ENCODE data around the gene PCBP4.
A peak's percentile ranks its signal among the peaks of the same experiment; 100 is the strongest.

Gene PCBP4

DNA sequence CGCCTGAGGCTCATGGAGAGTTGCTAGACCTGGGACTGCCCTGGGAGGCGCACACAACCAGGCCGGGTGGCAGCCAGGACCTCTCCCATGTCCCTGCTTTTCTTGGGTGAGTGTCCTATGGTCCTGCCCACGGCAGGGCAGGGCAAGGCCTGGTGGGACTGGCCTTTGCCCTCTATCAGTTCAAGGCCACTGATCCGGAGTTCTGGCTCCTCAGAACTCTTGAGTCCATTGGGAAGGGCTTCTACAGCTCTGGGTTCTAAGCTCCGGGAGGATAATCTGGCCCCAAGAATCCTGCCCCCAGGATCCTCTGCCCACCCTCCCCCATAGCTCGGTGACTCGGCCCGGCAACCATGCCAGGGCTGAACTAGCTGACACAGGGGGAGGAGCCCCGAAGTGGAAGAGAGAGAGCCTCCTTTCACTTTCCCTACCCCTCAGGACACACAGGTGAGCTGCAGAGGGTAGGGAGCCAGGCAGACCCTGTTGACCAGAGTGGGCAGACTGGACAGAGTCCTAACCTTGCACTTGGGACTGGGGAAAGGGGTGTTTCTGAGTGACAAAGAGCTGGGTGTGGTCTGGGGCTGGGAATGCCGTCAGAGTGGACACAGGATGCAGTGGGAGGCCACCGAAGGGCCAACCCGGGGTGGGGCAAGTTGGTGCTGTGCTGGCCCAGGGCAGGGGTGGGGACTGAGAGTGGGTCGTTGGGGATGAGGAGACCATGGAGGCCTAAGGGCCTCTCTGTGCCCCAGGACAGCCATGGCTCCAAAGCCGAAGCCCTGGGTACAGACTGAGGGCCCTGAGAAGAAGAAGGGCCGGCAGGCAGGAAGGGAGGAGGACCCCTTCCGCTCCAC lies 24.4 kb downstream of the PCBP4 start:
- TF ChIP-seq, protein P1, sequence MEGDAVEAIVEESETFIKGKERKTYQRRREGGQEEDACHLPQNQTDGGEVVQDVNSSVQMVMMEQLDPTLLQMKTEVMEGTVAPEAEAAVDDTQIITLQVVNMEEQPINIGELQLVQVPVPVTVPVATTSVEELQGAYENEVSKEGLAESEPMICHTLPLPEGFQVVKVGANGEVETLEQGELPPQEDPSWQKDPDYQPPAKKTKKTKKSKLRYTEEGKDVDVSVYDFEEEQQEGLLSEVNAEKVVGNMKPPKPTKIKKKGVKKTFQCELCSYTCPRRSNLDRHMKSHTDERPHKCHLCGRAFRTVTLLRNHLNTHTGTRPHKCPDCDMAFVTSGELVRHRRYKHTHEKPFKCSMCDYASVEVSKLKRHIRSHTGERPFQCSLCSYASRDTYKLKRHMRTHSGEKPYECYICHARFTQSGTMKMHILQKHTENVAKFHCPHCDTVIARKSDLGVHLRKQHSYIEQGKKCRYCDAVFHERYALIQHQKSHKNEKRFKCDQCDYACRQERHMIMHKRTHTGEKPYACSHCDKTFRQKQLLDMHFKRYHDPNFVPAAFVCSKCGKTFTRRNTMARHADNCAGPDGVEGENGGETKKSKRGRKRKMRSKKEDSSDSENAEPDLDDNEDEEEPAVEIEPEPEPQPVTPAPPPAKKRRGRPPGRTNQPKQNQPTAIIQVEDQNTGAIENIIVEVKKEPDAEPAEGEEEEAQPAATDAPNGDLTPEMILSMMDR (conservative IDR thresholded peaks at IDR 0.05; ENCODE audit: low read length), result no peak
- DNase-seq (ENCODE audit: low read depth), result peak; percentile 69
- peak overlapping the region; percentile 66 for H3K4me3 ChIP-seq (ENCODE audit: low read length)

DNA sequence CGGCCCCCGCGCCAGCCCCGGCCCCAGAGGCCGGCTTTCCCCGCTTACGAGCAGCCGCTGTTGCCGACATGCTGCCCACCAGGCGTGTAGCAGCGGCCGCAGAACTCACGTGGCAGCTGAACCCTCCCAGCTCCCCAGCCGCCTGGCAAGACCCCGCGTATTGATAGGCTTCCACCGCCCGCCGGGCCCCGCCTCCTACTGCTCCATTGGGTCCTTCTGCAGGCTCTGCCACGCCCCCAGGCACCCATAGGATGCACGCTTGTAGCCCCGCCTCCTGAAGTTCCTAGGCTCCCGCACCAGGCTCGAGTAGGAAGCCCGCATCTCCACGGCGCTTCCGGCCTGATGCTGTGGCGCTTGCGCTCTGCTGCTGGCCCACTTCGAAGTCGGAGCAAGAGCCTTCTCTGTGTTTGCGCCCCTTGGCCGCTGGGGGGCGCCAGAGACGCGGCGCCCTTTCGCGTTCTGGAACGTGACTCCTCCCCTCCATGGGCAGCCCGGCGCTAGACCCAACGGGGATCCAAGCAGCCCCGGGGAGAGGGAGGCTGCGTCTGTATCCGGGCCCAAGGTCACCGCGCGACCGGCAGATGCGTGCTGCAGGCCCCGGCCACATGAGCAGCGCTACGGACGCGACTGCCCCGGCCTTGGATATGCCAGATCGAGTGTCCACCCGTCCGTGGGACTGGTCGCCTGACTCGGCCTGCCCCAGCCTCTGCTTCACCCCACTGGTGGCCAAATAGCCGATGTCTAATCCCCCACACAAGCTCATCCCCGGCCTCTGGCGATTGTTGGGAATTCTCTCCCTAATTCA lies 25.3 kb downstream of the PCBP4 start, which contains the start of the genes PARP3 and RRP9:
TSS of gene PARP3 (plus strand) at position 566 of the 805 bp plus-strand sequence. CDS start 993 bp downstream, outside the sequence.
TSS of gene RRP9 (minus strand) at position 107 of the 805 bp plus-strand sequence. CDS start at position 70, 37 bp downstream.
- peak within 1 kb of the TSS; percentile 79 for H3K4me3 ChIP-seq (ENCODE audit: low read length)
- TF ChIP-seq, protein P1 (conservative IDR thresholded peaks at IDR 0.05; ENCODE audit: low read length), result peak; percentile 92
- peak; percentile 100 for DNase-seq (ENCODE audit: low read depth)

DNA sequence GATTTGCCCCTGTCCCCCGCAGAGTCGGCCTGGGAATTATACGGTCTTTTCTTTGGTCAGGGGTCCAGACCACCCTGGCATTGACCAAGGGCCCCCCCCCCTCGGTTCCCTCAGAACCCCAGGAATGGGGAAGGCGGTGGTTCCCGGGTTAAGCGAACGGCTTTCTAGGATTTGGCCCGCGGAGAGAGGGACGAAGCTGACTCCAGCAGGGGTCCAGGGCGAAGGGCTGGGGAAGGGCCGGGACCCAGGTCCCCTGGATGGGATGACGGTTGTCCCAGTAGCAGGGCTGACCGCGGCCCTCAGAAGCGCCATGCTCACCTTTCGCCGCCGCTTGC lies 25.8 kb downstream of the PCBP4 start:
- peak overlapping the region; percentile 79 for H3K4me3 ChIP-seq (ENCODE audit: low read length)
- TF ChIP-seq, protein P1 (conservative IDR thresholded peaks at IDR 0.05; ENCODE audit: low read length), result no peak
- no peak for DNase-seq (ENCODE audit: low read depth)

DNA sequence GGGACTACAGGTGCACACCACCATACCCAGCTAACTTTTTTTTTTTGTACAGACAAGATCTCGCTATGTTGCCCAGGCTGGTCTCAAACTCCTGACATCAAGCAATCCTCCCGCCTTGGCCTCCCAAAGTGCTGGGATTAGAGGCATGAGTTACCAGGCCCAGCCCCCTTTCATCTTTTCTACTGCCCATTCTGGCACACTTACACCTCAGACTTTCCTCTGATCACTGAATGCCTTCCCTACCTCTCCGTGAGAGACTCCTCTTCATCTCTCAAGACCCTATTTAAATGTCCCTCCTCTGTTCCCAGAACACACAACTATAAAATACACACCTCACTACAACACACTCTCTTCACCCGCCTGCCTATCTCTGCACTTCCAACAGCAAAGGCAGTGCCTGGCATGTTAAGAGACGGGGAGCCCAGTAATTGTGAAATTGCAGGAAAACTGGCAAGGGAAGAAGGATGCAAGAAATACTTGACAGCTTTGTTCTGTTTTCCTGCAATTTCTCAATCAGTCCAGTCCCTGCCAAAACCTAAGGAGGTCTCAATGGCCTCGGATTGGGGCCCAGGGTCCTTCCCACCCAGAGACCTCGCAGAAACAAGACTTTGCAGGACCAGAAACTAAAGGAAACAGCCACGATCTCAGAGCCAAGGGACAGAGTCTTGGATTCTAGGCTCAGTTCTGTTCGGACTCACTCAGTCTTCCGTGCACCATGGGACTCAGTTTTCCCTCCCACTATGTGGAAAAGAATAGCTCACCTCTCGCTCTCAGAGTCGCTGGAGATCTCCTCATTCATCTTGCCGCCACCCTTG lies 26.4 kb downstream of the PCBP4 start:
- peak; percentile 56 for DNase-seq (ENCODE audit: low read depth)
- TF ChIP-seq, protein P1 (conservative IDR thresholded peaks at IDR 0.05; ENCODE audit: low read length), result no peak
- peak overlapping the region; percentile 79 for H3K4me3 ChIP-seq (ENCODE audit: low read length)

DNA sequence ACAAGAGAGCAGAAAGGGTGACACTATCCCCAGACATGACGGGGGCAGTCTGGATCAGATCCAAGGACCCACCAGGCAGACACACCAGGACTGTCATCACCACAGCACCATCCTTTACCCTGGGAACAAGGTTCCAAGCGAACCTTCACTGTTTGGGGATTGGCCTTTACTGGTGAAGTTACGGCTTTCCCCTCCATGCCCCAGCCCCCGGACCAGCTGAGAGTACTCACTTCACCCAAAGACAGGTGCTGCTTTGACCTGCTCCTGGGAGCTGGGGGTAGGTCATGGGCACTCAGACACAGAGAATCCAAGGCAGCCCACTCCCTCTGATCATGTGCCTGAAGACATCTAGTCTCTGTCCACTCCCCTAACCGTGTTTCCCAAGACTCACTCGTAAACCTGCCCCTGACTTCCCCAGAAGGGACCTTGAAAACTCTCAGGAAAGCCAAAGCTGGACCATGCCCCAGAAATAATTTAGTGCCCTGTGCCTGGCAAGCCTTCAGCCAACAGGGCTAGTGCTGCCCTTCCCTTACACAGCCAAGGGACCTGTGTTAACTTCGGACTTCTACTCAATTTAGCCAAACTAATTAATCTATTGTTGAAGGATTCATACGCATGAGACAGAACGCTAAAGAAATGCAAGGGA lies 28.4 kb downstream of the PCBP4 start:
- H3K4me3 ChIP-seq (ENCODE audit: low read length), result no peak overlapping the region
- TF ChIP-seq, protein P1 (conservative IDR thresholded peaks at IDR 0.05; ENCODE audit: low read length), result no peak
- DNase-seq (ENCODE audit: low read depth), result no peak

Data from AG10803 (cell line).